Fibroblast of pulmonary artery (primary cell): ENCODE measurements around the gene RHEB.

ENCODE experiments used
- DNase-seq: peaks from one replicate; pipeline ENCODE4 v3.0.0-alpha.2; 2010; ENCODE audit warnings: low read depth
- H3K4me3 ChIP-seq: replicated peaks from 2 replicates; pipeline ENCODE4 v1.5.1; 2011; ENCODE audit warnings: low read depth, mild to moderate bottlenecking, control low read depth, low read length, moderate library complexity
- CTCF ChIP-seq: IDR thresholded peaks from 2 replicates; pipeline ENCODE4 v1.5.1; 2011; ENCODE audit warnings: mild to moderate bottlenecking, control low read depth, low read length, inconsistent platforms; ENCODE audit errors: missing control alignments

RHEB gene

GRCh38 chr7:151426441-151426903 is 93.2 kb downstream of the RHEB start:
- no peak overlapping the region for H3K4me3 ChIP-seq
- no peak for TF ChIP-seq CTCF
- peak; percentile 96 for DNase-seq

- TF ChIP-seq CTCF = no peak
- no peak overlapping the region for H3K4me3 ChIP-seq
- peak; percentile 80 for DNase-seq
These were observed 93.8 kb downstream of the RHEB start for GRCh38 chr7:151425670-151426440.

GRCh38 chr7:151424799-151425198 is 94.9 kb downstream of the RHEB start:
- H3K4me3 ChIP-seq = no peak overlapping the region
- TF ChIP-seq CTCF = no peak
- no peak for DNase-seq

- TF ChIP-seq CTCF = no peak
- H3K4me3 ChIP-seq = no peak overlapping the region
- no peak for DNase-seq
These were observed 95.8 kb downstream of the RHEB start for GRCh38 chr7:151423936-151424335.

- TF ChIP-seq CTCF = no peak
- no peak for DNase-seq
- no peak overlapping the region for H3K4me3 ChIP-seq
These were observed 96.5 kb downstream of the RHEB start for GRCh38 chr7:151423226-151423625.

- H3K4me3 ChIP-seq = no peak overlapping the region
- TF ChIP-seq CTCF = no peak
- no peak for DNase-seq
These were observed 97.5 kb downstream of the RHEB start for GRCh38 chr7:151422212-151422611.

GRCh38 chr7:151420144-151420543 is 99.6 kb downstream of the RHEB start:
- H3K4me3 ChIP-seq = no peak overlapping the region
- no peak for TF ChIP-seq CTCF
- DNase-seq = no peak
